CD4-positive, alpha-beta T cell treated with Interleukin-15 for 4 hours (primary cell): ENCODE data around the gene RPP14.

Source experiments
- DNase-seq: peaks from one replicate; pipeline ENCODE4 v3.0.0-alpha.2; 2020; ENCODE audit warnings: low spot score

RPP14 gene

DNA sequence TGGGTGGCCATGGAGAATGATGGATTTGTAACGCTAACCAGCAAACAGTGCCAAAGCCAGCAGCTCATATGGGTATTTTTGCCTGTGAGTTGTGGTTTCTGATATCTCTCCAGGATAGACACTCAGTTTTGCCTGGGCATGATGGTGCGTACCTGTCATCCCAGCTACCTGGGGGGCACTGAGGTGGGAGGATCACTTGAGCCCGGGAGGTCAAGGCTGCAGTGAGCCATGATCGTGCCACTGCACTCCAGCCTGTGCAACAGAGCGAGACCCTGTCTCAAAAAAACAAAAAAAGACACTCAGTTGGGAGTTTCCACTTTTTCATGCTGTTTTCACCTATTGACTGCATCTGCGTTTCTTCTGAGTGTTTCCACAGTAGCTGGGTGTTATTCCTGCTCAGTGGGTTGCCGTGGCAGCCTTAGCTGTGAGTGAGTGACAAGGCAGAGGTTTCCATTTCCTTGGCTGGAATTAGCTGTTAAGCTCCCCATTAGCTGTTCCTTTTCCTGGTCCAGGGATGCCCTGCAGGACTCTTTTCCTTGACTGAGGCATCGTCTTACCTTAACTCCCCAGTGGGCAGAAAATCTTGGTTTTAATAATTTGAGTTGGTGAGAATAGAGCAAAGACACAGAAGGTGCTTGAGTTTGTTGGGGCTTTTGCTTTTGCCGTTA, 14.2 kb upstream of the RPP14 start:
- DNase-seq, result no peak

DNA sequence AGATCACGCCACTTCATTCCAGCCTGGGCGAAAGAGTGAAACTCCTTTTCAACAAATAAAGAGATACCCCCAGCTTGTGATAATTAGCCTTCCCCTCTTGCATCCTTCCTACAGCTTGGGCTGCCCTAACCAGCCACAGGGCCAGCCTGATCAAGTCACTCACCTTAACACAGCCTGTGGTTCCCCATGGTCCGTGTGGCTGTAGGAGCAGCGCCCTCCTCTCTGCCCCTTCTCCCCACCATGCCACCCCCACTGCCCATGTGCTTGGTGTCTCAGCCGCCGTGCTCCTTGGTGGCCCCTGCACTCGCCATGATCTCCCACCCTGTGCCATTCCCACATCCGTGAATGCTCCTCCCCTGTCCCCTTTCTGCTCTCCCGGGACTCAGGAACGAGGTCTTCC, 13.2 kb upstream of the RPP14 start:
- DNase-seq, result no peak

DNA sequence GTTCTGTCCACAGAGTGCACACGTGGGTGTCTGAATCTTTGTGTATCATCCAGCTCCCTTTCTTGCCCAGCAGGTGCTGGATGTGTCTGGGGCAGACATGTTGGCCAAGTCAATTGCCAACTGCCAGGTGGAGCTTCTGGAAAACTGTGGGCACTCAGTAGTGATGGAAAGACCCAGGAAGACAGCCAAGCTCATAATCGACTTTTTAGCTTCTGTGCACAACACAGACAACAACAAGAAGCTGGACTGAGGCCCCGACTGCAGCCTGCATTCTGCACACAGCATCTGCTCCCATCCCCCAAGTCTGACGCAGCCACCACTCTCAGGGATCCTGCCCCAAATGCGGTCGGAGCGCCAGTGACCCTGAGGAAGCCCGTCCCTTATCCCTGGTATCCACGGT, 12.5 kb upstream of the RPP14 start:
- DNase-seq, result no peak

DNA sequence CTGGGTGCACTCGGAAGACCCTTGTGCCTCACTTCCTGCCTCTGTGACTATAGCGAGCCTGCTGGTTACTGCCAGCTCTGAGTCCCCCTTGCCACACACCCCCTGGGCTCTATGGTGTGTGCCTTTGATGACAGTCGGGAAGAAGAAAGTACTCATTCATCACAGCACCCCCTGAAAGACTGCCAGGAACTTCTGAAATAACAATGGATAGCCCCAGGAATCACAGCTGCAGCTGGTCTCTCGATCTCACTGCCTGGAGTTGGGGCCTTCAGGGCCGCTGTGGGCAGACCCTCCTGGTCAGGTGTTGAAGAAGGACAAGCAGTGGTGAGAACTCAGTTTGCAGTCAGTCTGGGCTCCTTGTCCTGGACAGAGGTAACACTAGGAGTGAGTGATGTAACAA, 9.8 kb upstream of the RPP14 start:
- no peak for DNase-seq

DNA sequence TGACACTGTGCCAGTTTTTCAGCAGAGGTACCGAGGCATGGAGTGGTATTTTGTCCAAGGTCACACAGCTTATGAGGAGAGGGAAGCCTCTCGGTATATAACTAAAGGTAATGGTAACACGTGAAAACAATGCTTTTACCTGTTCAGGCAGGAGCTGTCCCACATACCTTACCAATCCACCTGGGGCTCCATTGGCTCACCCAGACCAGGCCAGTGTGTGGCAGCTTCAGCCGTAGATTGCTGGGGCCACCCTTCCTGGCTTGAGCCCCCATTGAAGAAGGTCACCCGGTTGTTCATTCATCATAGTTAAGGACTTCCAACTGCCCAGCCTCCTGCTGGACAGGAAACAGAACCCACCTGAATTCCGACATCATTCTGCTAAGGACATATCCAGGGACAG, 9.2 kb upstream of the RPP14 start:
- DNase-seq, result no peak

DNA sequence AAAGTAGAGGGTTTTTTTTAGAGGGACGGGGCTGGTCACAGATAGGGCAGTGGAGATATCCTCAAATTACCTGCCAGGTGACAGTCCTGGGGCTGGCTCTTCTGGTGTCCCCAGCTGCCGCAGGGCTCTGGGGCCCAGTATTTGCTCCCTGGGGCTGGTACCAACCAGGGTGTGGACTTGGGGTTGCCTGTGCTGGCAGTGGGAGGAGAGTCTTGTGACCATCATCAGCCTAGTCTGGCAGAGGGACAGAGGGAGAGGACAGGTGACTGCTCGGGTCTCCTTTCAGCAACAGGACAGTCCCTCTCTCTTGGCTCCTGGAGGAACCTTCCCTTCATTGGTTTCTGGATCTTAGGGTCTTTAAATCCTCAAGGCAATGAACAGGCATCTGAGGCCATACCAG, 7.9 kb upstream of the RPP14 start:
- no peak for DNase-seq

DNA sequence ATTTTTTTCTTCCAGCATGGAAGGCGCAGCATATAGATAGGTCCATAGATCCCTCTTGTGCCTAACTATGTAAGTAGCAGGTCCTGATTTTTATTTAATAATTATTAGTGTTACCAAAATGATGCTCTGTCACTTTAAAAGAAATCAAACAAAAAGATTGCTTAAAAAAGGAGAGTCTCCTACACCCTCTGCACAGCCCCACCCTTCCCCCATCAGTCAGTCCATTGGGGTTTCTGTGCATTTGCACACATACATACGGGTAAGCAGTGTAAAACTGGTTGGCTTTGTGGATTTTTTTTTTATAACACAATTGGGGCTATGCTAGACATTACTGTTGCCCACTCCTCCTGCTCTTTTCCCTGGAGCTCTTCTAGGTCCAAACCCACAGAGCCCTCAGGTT, 7.0 kb upstream of the RPP14 start:
- no peak for DNase-seq

DNA sequence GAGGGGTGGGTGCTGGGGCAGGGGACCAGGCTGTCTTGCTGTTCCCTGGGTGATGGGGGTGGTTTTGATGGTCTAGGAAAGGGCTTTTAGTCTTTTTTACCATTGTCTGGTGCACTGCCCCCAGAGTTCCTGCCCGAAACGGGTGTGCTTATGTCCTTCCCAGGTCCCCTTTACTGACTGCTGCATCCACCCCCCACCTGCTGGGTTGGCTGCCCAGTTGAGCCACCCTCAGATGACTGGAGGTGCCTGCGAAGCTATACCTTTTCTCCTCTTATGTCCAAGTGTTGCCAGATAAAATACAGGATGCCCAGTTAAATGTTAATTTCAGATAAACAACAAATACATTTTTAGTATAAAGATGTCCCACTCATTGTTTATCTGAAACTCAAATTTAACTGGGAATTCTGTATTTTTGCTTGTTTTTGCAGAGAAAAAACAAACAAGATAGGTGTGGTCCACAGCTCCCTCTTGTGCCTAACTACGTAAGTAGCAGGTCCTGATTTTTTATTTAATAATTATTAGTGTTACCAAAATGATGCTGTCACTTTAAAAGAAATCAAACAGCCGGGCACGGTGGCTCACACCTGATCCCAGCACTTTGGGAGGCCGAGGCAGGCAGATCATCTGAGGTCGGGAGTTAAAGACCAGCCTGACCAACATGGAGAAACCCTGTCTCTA, 6.1 kb upstream of the RPP14 start:
- no peak for DNase-seq

DNA sequence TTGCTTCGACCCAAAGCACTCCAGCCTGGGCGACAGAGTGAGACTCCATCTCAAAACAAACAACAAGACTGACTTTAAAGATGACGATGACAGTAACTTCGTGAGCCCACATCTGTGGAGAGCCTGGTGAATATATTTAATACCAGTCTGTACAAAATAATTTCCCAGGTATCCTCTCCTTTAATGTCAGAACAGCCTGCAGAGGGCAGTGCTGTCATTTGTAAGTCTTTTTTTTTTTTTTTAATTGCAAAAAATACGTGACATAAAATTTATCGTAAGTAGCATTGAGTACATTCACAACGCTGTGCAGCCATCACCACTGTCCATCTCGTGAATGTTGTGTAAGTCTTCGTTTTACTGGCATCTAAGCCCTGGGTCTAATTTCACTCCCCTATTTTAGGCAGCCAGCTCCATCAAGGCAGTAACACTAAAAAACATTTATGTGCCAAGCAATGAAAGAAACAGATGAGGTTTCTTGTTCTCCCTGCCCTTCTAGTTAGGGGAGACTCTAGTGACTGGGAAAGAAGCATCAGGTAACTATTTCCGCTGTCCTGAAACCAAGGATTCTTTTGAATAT, 1.7 kb downstream of the RPP14 start:
- peak; percentile 58 for DNase-seq

DNA sequence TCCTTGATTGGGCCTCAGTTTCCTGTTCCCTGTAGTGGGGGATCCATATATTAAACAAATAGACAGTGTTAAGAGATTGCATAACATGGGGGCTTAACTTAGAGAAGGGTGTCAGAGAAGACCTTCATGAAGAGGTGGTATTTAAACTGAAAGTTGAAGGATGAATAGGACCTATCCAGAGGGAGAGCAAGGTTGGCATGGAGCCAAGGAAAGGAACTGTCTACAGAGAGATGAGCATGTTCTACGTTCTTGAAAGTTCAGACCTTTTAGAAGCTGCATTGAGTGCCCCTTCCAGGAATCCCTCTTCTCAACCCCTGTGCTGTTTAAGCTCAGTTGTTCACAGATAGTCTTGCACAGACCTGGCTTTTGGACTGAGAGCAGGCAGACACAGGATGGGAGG, 2.7 kb downstream of the RPP14 start:
- no peak for DNase-seq

DNA sequence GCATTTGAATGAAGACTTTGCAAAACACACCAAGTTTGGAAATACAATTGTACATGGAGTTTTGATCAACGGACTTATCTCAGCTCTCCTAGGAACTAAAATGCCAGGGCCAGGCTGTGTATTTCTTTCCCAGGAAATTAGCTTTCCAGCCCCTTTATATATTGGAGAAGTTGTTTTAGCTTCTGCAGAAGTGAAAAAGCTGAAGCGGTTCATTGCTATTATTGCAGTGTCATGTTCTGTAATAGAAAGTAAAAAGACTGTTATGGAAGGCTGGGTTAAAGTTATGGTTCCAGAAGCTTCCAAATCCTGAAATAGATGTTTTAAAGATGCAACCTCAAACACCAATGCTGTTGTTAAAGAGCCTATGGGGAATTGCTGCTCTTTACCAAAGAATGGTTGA, 11.8 kb downstream of the RPP14 start:
- no peak for DNase-seq

DNA sequence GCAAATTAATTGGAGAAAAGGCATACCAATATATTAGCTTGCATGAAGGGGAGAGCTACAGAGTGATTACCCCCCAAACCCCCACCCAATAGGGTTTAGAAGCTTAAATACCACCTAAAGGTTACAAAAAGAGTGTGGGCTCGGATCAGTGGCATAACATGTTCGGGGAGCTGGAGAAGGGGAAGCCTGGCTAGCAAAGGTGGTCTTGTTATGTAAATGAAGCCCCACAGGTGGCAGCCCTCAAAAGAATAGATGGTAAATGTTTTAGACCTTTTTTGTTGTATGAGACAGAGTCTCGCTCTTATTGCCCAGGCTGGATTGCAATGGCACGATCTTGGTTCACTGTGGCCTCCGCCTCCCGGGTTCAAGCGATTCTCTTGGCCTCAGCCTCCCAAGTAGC, 15.7 kb downstream of the RPP14 start:
- DNase-seq, result no peak

DNA sequence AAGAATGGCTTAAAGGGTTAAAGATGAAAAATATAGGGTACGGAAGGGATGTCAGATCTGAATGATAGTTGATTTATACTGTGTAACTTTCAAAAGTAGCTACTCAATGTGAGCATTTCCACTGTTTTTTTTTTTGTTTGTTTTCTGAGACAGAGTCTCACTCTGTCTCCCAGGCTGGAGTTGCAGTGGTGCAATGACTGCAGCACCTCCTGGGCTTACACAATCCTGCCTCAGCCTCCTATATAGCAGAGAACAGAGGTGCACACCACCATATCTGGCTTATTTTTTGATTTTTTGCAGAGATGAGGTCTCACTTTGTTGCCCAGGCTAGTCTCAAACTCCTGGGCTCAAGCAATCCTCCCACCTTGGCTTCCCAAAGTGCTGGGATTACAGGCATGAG, 16.7 kb downstream of the RPP14 start:
- DNase-seq, result no peak

DNA sequence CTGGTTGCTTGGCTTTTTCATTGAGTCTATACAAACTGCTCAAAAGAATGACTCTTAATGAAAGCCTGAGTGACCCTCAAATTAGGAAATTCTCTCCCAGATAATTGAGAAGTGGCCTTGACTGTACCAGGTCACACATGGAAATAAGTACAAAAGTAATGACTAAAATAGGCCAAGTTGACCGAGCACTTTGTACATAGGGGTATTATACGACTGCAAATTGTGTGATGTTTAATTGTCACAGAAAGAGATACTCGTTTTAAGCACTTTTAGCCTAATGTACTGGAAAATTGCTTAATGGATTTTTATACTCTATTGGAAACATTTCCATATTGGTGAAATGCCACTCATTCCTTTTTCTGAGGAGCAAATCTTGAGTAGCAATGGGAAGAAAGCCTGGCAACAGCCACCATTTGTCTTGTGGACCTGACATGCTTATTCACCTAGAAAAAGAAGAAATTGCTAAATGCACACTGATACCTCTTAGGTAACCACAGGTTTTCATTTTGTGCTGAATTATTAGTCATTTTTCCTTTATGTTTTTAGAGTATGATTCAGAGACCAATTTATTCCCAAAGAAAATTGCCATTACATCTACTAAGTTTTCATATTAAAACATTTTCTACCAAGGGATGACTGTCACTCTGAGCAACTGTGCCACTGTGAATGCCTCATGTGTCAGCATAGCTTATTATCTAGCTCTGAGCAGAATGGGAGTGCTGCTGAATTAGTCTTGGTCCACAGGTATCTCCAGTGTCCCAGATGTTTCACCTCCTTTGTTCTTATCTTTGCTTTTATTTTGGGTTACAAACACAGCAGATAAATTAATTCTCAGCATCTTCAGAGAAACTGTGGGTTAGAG, 17.7 kb downstream of the RPP14 start:
- DNase-seq, result no peak

DNA sequence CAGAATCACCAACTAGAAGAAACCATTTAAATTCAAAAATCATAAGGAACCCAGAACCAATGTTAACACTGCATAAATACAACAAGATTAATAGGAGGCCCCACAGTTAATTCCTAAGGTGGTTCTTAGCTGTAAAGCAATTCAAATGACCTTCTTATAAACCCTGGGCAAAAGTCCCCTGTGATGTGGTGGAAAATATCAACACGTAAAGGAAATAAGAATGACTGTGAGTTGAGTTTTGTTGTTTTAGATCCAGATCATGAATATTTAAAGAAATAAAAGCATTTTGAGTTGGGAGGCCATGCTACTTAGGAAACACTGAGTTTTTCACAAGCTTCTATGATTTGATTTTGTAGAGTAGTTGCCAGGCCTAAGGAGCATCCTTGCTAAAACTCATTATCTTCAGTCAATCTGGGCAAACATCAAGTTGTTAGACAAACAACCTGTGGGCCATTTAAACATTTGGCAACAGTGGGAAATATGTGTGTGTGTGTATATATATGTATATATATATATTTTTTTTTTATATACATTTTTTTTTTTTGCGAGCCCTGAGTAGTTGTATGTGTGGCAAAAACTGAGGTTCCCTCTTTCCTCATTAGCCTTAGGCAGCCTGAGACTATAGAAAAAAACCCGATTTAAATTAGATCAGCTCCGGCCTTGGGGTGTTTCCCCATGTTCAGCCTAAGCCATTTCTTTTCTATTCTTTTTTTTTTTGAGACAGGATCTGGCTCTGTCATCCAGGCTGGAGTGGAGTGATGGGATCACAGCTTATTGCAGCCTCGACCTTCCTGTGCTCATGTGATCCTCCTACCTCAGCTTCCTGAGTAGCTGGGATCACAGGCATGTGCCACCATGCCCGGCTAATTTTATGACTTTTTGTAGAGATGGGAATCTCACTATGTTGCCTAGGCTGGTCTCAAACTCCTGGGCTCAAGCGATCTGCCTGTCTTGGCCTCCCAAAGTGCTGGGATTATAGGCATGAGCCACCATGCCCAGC, 18.6 kb downstream of the RPP14 start:
- no peak for DNase-seq

DNA sequence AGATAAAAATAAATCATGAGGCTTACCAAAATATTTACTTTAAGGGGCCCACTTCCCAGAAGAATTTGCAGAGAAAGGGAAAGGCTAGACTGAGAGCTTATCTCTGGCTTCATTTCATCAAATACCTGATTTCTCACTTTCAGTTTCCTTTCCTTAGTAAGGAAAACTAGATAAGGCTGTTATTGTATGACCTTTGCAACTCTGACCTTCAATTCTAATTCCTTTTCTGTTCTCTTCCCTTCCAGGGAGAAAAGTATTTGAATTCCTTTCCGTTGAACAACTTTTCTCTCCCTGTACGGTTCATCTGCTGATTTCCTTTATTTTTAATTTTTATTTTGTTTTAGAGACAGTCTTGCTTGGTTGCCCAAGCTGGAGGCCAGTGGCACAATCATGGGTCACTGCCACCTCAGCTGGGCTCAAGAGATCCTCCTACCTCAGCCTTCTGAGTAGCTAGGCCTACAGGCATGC, 19.5 kb downstream of the RPP14 start:
- DNase-seq, result no peak

DNA sequence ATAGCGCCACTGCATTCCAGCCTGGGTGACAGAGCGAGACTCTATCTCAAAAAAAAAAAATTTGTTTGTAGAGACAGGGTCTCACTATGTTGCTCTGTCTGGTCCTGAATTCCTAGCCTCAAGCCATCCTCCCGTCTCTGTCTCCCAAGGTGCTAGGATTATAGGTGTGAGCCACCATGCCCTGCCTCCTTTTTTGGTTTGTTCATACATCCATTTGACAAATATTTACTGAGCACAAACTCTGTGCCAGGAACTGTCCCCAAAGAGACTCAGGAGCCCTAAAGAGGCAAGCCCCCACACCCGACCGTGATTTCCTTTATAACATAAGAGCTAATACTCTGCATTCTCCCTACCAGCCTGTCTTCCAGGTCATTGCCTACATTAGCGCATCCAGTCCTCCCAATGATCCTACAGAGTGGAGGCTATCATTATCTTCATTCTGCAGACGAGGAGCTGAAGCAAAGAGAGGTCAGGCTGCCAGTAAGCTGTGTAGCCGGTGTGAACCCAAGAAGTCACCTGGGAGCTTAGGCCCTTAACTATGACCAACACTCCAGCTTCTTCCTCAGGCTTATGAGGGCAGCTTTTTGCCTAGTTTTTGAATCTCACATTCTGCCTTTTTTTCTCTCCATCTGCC, 20.3 kb downstream of the RPP14 start:
- no peak for DNase-seq

DNA sequence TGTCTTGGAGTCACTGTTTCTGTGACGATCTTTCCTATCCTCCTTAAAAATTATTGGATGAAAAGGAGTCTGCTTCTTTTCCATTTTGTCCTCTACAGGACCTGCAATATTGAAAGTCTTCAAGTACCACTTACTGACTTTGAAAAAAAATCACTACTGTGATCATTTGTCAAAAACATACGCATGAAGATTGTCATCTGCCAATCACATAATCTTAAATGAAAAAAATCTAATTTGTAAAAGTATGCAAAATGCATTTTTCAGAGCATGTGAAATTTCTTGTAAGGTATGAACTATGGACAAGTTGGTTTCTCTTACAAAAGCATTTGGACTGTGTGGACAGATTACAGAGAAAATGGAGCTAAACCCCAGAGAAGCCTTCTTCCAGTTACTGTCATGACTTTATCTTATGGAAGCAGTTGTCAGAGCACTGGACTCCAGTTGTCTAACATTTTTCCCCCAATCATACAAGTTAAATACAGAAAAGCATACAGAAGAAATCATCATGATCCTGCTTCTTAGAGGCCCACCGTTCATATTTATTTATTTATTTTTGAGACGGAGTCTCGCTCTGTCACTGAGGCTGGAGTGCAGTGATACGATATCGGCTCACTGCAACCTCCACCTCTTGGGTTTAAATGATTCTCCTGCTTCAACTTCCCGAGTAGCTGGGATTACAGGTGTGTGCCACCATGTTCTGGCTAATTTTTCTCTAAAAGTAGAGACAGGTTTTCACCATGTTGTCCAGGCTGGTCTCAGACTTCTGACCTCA, 23.3 kb downstream of the RPP14 start:
- no peak for DNase-seq

DNA sequence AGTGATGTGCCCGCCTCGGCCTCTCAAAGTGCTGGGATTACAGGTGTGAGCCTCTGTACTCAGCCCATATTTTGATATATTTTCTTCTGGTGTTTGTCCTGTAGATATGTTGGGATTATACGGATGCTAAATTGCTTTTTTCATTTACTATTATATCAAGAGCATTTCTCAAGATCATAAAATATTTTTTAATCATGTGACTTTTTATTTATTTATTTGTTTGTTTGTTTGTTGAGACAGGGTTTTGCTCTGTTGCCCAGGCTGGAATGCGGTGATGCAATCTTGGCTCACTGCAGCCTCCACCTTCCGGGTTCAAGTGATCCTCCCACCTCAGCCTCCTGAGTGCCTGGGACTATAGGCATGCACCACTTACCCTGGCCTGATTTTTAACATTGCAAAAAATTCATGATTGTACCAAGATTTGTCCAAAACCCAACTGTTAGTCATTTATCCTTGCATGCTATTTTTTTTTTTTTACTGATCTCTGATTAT, 23.9 kb downstream of the RPP14 start:
- no peak for DNase-seq

DNA sequence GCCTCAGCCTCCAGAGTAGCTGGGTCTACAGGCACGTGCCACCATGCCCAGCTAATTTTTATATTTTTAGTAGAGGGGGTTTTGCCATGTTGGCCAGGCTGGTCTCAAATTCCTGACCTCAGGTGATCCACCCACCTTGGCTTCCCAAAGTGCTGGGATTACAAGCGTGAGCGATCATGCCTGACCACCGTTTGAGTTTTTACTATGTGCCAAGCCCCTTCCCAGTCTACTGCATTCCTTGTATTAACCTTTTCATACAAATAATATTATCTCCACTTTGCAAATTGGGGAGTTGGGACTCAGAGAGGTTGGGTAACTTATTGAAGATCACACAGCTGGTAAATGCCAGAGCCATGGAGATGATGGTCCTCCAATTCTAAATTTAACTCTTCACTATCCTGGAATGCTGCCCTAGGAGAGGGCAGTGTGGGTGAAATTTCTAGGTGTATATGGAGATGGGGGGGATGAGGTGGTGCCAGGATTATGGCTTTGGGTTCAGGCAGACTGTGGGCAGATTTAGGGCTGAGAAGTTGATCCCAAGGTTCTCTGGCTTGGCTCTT, 25.6 kb downstream of the RPP14 start:
- no peak for DNase-seq
